K562 (cell line): ENCODE results near the gene INPP5E. TPM values are rescaled to one million over a fixed set of nuclear protein-coding genes. Genes with fewer than 3 reads are reported as not detected.

Experiments
- BHLHE40 ChIP-seq: IDR thresholded peaks from 2 replicates; pipeline ENCODE4 v1.6.1; 2011; ENCODE audit warnings: low read length, improper control_type of control experiment
- CREM ChIP-seq: IDR thresholded peaks from 2 replicates; pipeline ENCODE4 v1.6.1; 2014; ENCODE audit warnings: antibody characterized with exemption, low read depth
- GABPB1 ChIP-seq: sonication (generic); formaldehyde crosslinking; IDR thresholded peaks from 2 replicates; pipeline ENCODE4 v1.8.0; 2022; ENCODE audit warnings: mild to moderate bottlenecking, missing genetic modification reagents
- LCOR ChIP-seq: sonication (generic); formaldehyde crosslinking; IDR thresholded peaks from 2 replicates; pipeline ENCODE4 v1.8.0; 2022; ENCODE audit warnings: mild to moderate bottlenecking, missing genetic modification reagents
- PRDM10 ChIP-seq: fragments of 450-650 bp; IDR thresholded peaks from 2 replicates; pipeline ENCODE4 v1.6.1; 2018; ENCODE audit not compliant: partially characterized antibody
- RB1 ChIP-seq: fragments of 450-650 bp; IDR thresholded peaks from 2 replicates; pipeline ENCODE4 v1.6.1; 2017; ENCODE audit warnings: low read depth, mild to moderate bottlenecking
- RCOR1 ChIP-seq, 2 experiments: IDR thresholded peaks; 2 replicates each; pipeline ENCODE4 v1.6.1; 2012; ENCODE audit warnings: low read depth in 2 of 2, low read length in 2 of 2, borderline replicate concordance in 1 of 2, improper control_type of control experiment in 1 of 2
- REST ChIP-seq, 2 experiments: fragments of 450-650 bp; formaldehyde crosslinking in 1 of 2; IDR thresholded peaks; 2 replicates each; pipeline versions ENCODE4 v1.4.0 to v1.6.1; 2014 to 2020; ENCODE audit warnings: mild to moderate bottlenecking in 2 of 2, borderline replicate concordance in 1 of 2, low read depth in 1 of 2
- SMC3 ChIP-seq: conservative IDR thresholded peaks from 2 replicates; pipeline ENCODE4 v1.6.1; 2011; ENCODE audit warnings: low read depth, low read length, improper control_type of control experiment; ENCODE audit not compliant: insufficient read depth
- STAG1 ChIP-seq: sonication (generic); formaldehyde crosslinking; IDR thresholded peaks from 2 replicates; pipeline ENCODE4 v1.5.0; 2020; ENCODE audit warnings: missing genetic modification reagents, borderline replicate concordance
- STAT5A ChIP-seq: IDR thresholded peaks from 2 replicates; pipeline ENCODE4 v1.6.1; 2012; ENCODE audit warnings: low read length, inconsistent platforms, borderline replicate concordance
- XRCC5 ChIP-seq: fragments of 200-400 bp; formaldehyde crosslinking; IDR thresholded peaks from 2 replicates; pipeline ENCODE4 v1.6.1; 2017; ENCODE audit warnings: low read depth, mild to moderate bottlenecking, low read length
- ZNF263 ChIP-seq: sonication (generic); formaldehyde crosslinking; IDR thresholded peaks from 2 replicates; pipeline ENCODE4 v1.8.0; 2022; ENCODE audit warnings: mild to moderate bottlenecking, missing genetic modification reagents, borderline replicate concordance
- ZNF384 ChIP-seq: IDR thresholded peaks from 2 replicates; pipeline ENCODE4 v1.6.1; 2012; ENCODE audit warnings: low read depth, low read length, improper control_type of control experiment
- polyA plus RNA-seq, 8 experiments: library from polyadenylated mRNA; depleted of rRNA in 4 of 8; stranded (reverse) in 5 of 8; unstranded in 3 of 8; fragments of >200 nt; fragmentation: Nextera tagmentation in 2 of 8; fragmentation: Illumina TruSeq in 1 of 8; extraction: Ambion mirVana in 2 of 8; extraction: Trizol in 1 of 8; gene quantifications; 2 replicates each; pipeline versions ENCODE4 v1.2.1 to v1.2.3, GENCODE V29; 2011 to 2014; ENCODE audit warnings: inconsistent platforms in 1 of 8, missing spikeins in 1 of 8
- total RNA-seq, 7 experiments: library from RNA; depleted of rRNA in 6 of 7; stranded (reverse); fragments of >200 nt in 6 of 7; fragmentation: Illumina TruSeq in 2 of 7; extraction: Trizol in 2 of 7; gene quantifications; 2 replicates each; pipeline versions ENCODE4 v1.2.1 to v1.2.3, GENCODE V29; 2011 to 2021; ENCODE audit warnings: low replicate concordance in 1 of 7

The INPP5E gene
- total and polyA plus RNA-seq, 9 of the 15 experiments (the other 6 are each of a cell fraction or from before 2014, with no cell fraction given): 0.38 to 17.4 (median 4.9) TPM

GRCh38 chr9:136488247-136489214 is 48.9 kb upstream of the INPP5E start (continued):
- TF ChIP-seq PRDM10: peak; percentile 14
- TF ChIP-seq STAT5A: no peak
- TF ChIP-seq GABPB1 (CRISPR knock-in tag): 0 out of 2 replicates have a peak, but pooled peaks have one; percentile 22
- TF ChIP-seq SMC3: peak; percentile 99
- 0 out of 4 replicates have a peak, but pooled peaks of 1 of the 2 experiments have one; percentile 21 for TF ChIP-seq RCOR1 (IDR thresholded peaks at IDR 0.05; ENCODE audit: borderline replicate concordance in 1 of 2, low read depth in 2 of 2, low read length in 2 of 2)
- 0 out of 2 replicates have a peak, but pooled peaks have one; percentile 23 for TF ChIP-seq CREM
- peak; percentile 67; the same call in 1 of the 2 replicates for TF ChIP-seq ZNF263
- peak; percentile 98 for TF ChIP-seq STAG1
- peak; percentile 62 for TF ChIP-seq ZNF384
- TF ChIP-seq BHLHE40: peak; percentile 39; the same call in 1 of the 2 replicates
- 0 out of 2 replicates have a peak, but pooled peaks have one; percentile 41 for TF ChIP-seq LCOR
- TF ChIP-seq REST (IDR thresholded peaks at IDR 0.05; ENCODE audit: borderline replicate concordance): peak; percentile 94
- no peak for TF ChIP-seq REST (CRISPR knock-in tag; IDR thresholded peaks at IDR 0.05; ENCODE audit: low read depth)
- 0 out of 2 replicates have a peak, but pooled peaks have one; percentile 33 for TF ChIP-seq XRCC5
- peak; percentile 89 for TF ChIP-seq RB1
